Hepatocyte (in vitro differentiated cells): ENCODE measurements around the gene DLEU7. TPM values are rescaled to one million over a fixed set of nuclear protein-coding genes. Genes with fewer than 3 reads are reported as not detected.

Experiments used
- DNase-seq: peaks from one replicate; pipeline ENCODE4 v3.0.0-alpha.2; 2016; ENCODE audit warnings: low spot score
- H2AFZ ChIP-seq: fragments of 200-600 bp; sonication (generic); 2 replicates; pipeline ENCODE4 v1.6.0; 2016; ENCODE audit warnings: antibody characterized with exemption, mild to moderate bottlenecking
- H3K27ac ChIP-seq: fragments of 200-600 bp; sonication (generic); 2 replicates; pipeline ENCODE4 v1.5.1; 2016; ENCODE audit warnings: mild to moderate bottlenecking
- H3K27me3 ChIP-seq: fragments of 200-600 bp; sonication (generic); 2 replicates; pipeline ENCODE4 v1.6.1; 2016
- H3K36me3 ChIP-seq: fragments of 200-600 bp; sonication (generic); replicated peaks from 2 replicates; pipeline ENCODE4 v1.5.1; 2016; ENCODE audit warnings: low read depth; ENCODE audit not compliant: insufficient read depth
- H3K4me1 ChIP-seq: fragments of 200-600 bp; sonication (generic); 2 replicates; pipeline ENCODE4 v1.5.1; 2016; ENCODE audit warnings: mild to moderate bottlenecking, moderate library complexity; ENCODE audit not compliant: insufficient read depth
- H3K4me2 ChIP-seq: fragments of 200-600 bp; sonication (generic); 2 replicates; pipeline ENCODE4 v1.6.0; 2016
- H3K4me3 ChIP-seq: fragments of 200-600 bp; sonication (generic); 2 replicates; pipeline ENCODE4 v1.5.1; 2016; ENCODE audit warnings: mild to moderate bottlenecking
- H3K79me2 ChIP-seq: fragments of 200-600 bp; sonication (generic); 2 replicates; pipeline ENCODE4 v1.6.0; 2017; ENCODE audit warnings: mild to moderate bottlenecking
- H3K9me2 ChIP-seq: fragments of 200-600 bp; sonication (generic); replicated peaks from 2 replicates; pipeline ENCODE4 v1.6.0; 2017; ENCODE audit warnings: mild to moderate bottlenecking; ENCODE audit not compliant: insufficient read depth
- H3K9me3 ChIP-seq: fragments of 200-600 bp; sonication (generic); 2 replicates; pipeline ENCODE4 v1.5.1; 2016; ENCODE audit warnings: low read depth, mild to moderate bottlenecking
- H4K20me1 ChIP-seq: fragments of 200-600 bp; sonication (generic); 2 replicates; pipeline ENCODE4 v1.6.0; 2016; ENCODE audit warnings: mild to moderate bottlenecking; ENCODE audit not compliant: insufficient read depth, poor library complexity, severe bottlenecking
- CTCF ChIP-seq: fragments of 200-600 bp; sonication (generic); IDR thresholded peaks from 2 replicates; pipeline ENCODE4 v1.5.1; 2016; ENCODE audit warnings: antibody characterized with exemption, mild to moderate bottlenecking; ENCODE audit not compliant: poor library complexity
- EZH2 ChIP-seq: fragments of 200-600 bp; sonication (generic); IDR thresholded peaks from 2 replicates; pipeline ENCODE4 v1.6.1; 2016; ENCODE audit warnings: antibody characterized with exemption, mild to moderate bottlenecking, borderline replicate concordance
- EZH2phosphoT487 ChIP-seq: fragments of 200-600 bp; sonication (generic); IDR thresholded peaks from one replicate; pipeline ENCODE4 v1.6.1; 2018; ENCODE audit warnings: antibody characterized with exemption, mild to moderate bottlenecking, low read depth, moderate library complexity; ENCODE audit not compliant: unreplicated experiment, severe bottlenecking
- WGBS: methylation state at CpG from one replicate; pipeline ENCODE4 v1.1.6; 2016; ENCODE audit warnings: low lambda C conversion rate; ENCODE audit errors: missing lambda C conversion rate; 5-methylcytosine and 5-hydroxymethylcytosine counted together
- polyA plus RNA-seq: library from polyadenylated mRNA; unstranded; fragments of >200 nt; fragmentation: Nextera tagmentation; extraction: Ambion mirVana; gene quantifications from 2 replicates; pipeline ENCODE4 v1.2.1, GENCODE V29; 2016
- total RNA-seq: library from RNA; depleted of rRNA; stranded (reverse); fragments of >200 nt; gene quantifications from 2 replicates; pipeline ENCODE4 v1.2.3, GENCODE V29; 2014

The DLEU7 gene
- total and polyA plus RNA-seq, 2 experiments from 2014 or later: not detected

GRCh38 chr13:50796463-50796862, 47.0 kb downstream of the DLEU7 start:
- H3K9me3 ChIP-seq: no peaks in the 10 kb centered on the region
- WGBS: 87% methylated on average over 1 of the region's 1 CpG
- no peaks in the 10 kb centered on the region for H3K9me2 ChIP-seq
- H3K27ac ChIP-seq: no peak overlapping the region
- no peaks in the 10 kb centered on the region for H4K20me1 ChIP-seq
- TF ChIP-seq EZH2phosphoT487 (no peak), EZH2 (no peak), CTCF (no peak)
- peaks cover 2% of the 10 kb centered on the region for H3K27me3 ChIP-seq
- H3K4me3 ChIP-seq: no peak overlapping the region
- H3K4me1 ChIP-seq: peaks cover 3% of the 10 kb centered on the region
- no peak overlapping the region for H2AFZ ChIP-seq
- no peak overlapping the region for H3K4me2 ChIP-seq
- no peaks in the 10 kb centered on the region for H3K79me2 ChIP-seq
- DNase-seq: no peak
- H3K36me3 ChIP-seq: no peaks in the 10 kb centered on the region

GRCh38 chr13:50794226-50794625, 49.3 kb downstream of the DLEU7 start:
- no peaks in the 10 kb centered on the region for H3K36me3 ChIP-seq
- H3K9me2 ChIP-seq: no peaks in the 10 kb centered on the region
- no peak for TF ChIP-seq CTCF
- TF ChIP-seq EZH2: no peak
- TF ChIP-seq EZH2phosphoT487: no peak
- no peaks in the 10 kb centered on the region for H4K20me1 ChIP-seq
- no peak overlapping the region for H3K4me2 ChIP-seq
- no peaks in the 10 kb centered on the region for H3K79me2 ChIP-seq
- H2AFZ ChIP-seq: no peak overlapping the region
- whole genome bisulfite sequencing: 97% methylated on average over 1 of the region's 1 CpG
- DNase-seq: no peak
- no peak overlapping the region for H3K27ac ChIP-seq
- peaks cover under 1% of the 10 kb centered on the region for H3K27me3 ChIP-seq
- H3K4me1 ChIP-seq: no peaks in the 10 kb centered on the region
- H3K4me3 ChIP-seq: no peak overlapping the region
- H3K9me3 ChIP-seq: no peaks in the 10 kb centered on the region

- Histone ChIP-seq H3K4me2 (no peak overlapping the region), H3K4me3 (no peak overlapping the region), H3K36me3 (no peaks in the 10 kb centered on the region), H3K9me2 (no peaks in the 10 kb centered on the region), H3K9me3 (no peaks in the 10 kb centered on the region), H2AFZ (no peak overlapping the region), H3K27ac (no peak overlapping the region), H3K79me2 (no peaks in the 10 kb centered on the region), H3K4me1 (no peaks in the 10 kb centered on the region), H4K20me1 (no peaks in the 10 kb centered on the region), H3K27me3 (no peaks in the 10 kb centered on the region)
- DNase-seq: no peak
- TF ChIP-seq CTCF: no peak
- TF ChIP-seq EZH2phosphoT487: no peak
- no peak for TF ChIP-seq EZH2
- 78% methylated on average over 3 of the region's 3 CpGs for WGBS
Measured at GRCh38 chr13:50793026-50793425, 50.5 kb downstream of the DLEU7 start.
